Tongue (tissue), 2 donors: ENCODE data around the gene CDC6. TPM values are rescaled to one million over a fixed set of nuclear protein-coding genes. Genes with fewer than 3 reads are reported as not detected.
"Not testable (repeated sequence)": the region's sequence is repeated elsewhere in the genome, so short reads cannot be mapped to it uniquely, and the experiment has no call there.

Source experiments
- DNase-seq: peaks from one replicate; pipeline ENCODE4 v3.0.0-alpha.2; 2015
- total RNA-seq: library from RNA; depleted of rRNA; stranded (reverse); fragments of >200 nt; gene quantifications from one replicate; pipeline ENCODE4 v1.2.3, GENCODE V29; 2014

The CDC6 gene
- total RNA-seq, 1 donor from 2014 or later = 4.4 TPM

GRCh38 chr17:40290629-40291280, 3.1 kb downstream of the CDC6 start:
- DNase-seq = peak; percentile 77

GRCh38 chr17:40291281-40291664, 3.6 kb downstream of the CDC6 start:
- DNase-seq = peak; percentile 32

GRCh38 chr17:40293363-40293762, 5.7 kb downstream of the CDC6 start:
- DNase-seq = peak; percentile 85

- DNase-seq = no peak
Measured at GRCh38 chr17:40295488-40296436, 8.1 kb downstream of the CDC6 start.

- no peak for DNase-seq
Measured at GRCh38 chr17:40297511-40297910, 9.8 kb downstream of the CDC6 start.

GRCh38 chr17:40298726-40299125, 11.0 kb downstream of the CDC6 start:
- DNase-seq = peak; percentile 18

- peak; percentile 22 for DNase-seq
Measured at GRCh38 chr17:40299159-40299757, 11.6 kb downstream of the CDC6 start.

GRCh38 chr17:40301315-40301714, 13.6 kb downstream of the CDC6 start:
- DNase-seq = peak; percentile 71

- DNase-seq = peak; percentile 92
Measured at GRCh38 chr17:40303009-40303657, 15.5 kb downstream of the CDC6 start.

GRCh38 chr17:40303708-40304551, 16.3 kb downstream of the CDC6 start:
- peak; percentile 95 for DNase-seq

GRCh38 chr17:40304552-40304863, 16.8 kb downstream of the CDC6 start:
- peak; percentile 71 for DNase-seq

GRCh38 chr17:40304866-40305265, 17.2 kb downstream of the CDC6 start:
- not testable (repeated sequence) for DNase-seq

GRCh38 chr17:40306395-40306794, 18.7 kb downstream of the CDC6 start:
- peak; percentile 21 for DNase-seq

GRCh38 chr17:40307001-40307730, 19.5 kb downstream of the CDC6 start:
- DNase-seq = peak; percentile 94

- DNase-seq = peak; percentile 42
Measured at GRCh38 chr17:40307740-40308239, 20.1 kb downstream of the CDC6 start.

GRCh38 chr17:40309031-40309948, 21.6 kb downstream of the CDC6 start, which contains the start of gene RARA:
RARA (plus strand) TSS chr17:40309180; CDS start chr17:40331219, 22,039 bp downstream.
- peak; percentile 82 for DNase-seq

GRCh38 chr17:40309949-40310510, 22.4 kb downstream of the CDC6 start:
- DNase-seq = peak; percentile 54

GRCh38 chr17:40310882-40311391, 23.3 kb downstream of the CDC6 start:
- DNase-seq = peak; percentile 79

- DNase-seq = peak; percentile 43
Measured at GRCh38 chr17:40311575-40311974, 23.9 kb downstream of the CDC6 start.
